IMR-90 (cell line): ENCODE measurements around the gene GABRD. TPM values are rescaled to one million over a fixed set of nuclear protein-coding genes. Genes with fewer than 3 reads are reported as not detected.

Source experiments
- ATAC-seq: fragments of 200-7000 bp; cut with Tn5 transposase; 2 replicates; pipeline ENCODE4 v1.9.1; 2020; ENCODE audit warnings: low read depth, mild to moderate bottlenecking, moderate library complexity
- BruUV-seq: library from RNA; stranded (reverse); fragments of 400-500 nt; replicated peaks from 2 replicates; lab custom pipeline; 2021; lab: Mats Ljungman, UMichigan
- CTCF ChIA-PET: fragments of 300-600 bp; formaldehyde crosslinking; extraction: SDS; loops from one replicate; lab custom pipeline; 2021; ENCODE audit warnings: antibody characterized with exemption; lab: Yijun Ruan, JAX
- POLR2A ChIA-PET: fragments of 300-600 bp; sonication (Branson Sonifier 250); formaldehyde crosslinking; loops from one replicate; lab custom pipeline; 2022; ENCODE audit warnings: antibody characterized with exemption; ENCODE audit not compliant: unreplicated experiment; lab: Charles Lee
- DNase-seq: peaks from one replicate; pipeline ENCODE4 v3.0.0; 2013
- H2AFZ ChIP-seq: replicated peaks from 2 replicates; pipeline ENCODE3; 2013; ENCODE audit warnings: low read length, mild to moderate bottlenecking; ENCODE audit not compliant: poor library complexity
- H2AK5ac ChIP-seq: 2 replicates; pipeline ENCODE4 v1.6.1; 2013; ENCODE audit warnings: low read depth, low read length, inconsistent platforms
- H2AK9ac ChIP-seq: replicated peaks from 2 replicates; pipeline ENCODE3; 2013; ENCODE audit warnings: mild to moderate bottlenecking, low read depth, low read length, moderate library complexity; ENCODE audit not compliant: poor library complexity
- H2BK120ac ChIP-seq: 2 replicates; pipeline ENCODE4 v1.6.1; 2013; ENCODE audit warnings: low read depth, low read length, inconsistent platforms
- H2BK15ac ChIP-seq: 3 replicates; pipeline ENCODE4 v1.6.1; 2013; ENCODE audit warnings: low read depth, low read length, inconsistent platforms
- H2BK20ac ChIP-seq: 2 replicates; pipeline ENCODE4 v1.6.1; 2013; ENCODE audit warnings: low read depth, mild to moderate bottlenecking, inconsistent platforms, low read length, moderate library complexity
- H2BK5ac ChIP-seq: 2 replicates; pipeline ENCODE4 v1.6.1; 2013; ENCODE audit warnings: mild to moderate bottlenecking, low read depth, low read length, inconsistent platforms; ENCODE audit not compliant: poor library complexity, severe bottlenecking
- H3K14ac ChIP-seq: replicated peaks from 2 replicates; pipeline ENCODE4 v1.6.1; 2013; ENCODE audit warnings: low read depth, low read length, inconsistent platforms
- H3K18ac ChIP-seq: 2 replicates; pipeline ENCODE4 v1.6.1; 2013; ENCODE audit warnings: low read depth, low read length, control low read depth
- H3K23ac ChIP-seq: 2 replicates; pipeline ENCODE4 v1.6.1; 2013; ENCODE audit warnings: low read depth, low read length, inconsistent platforms
- H3K27ac ChIP-seq: 2 replicates; pipeline ENCODE4 v1.5.1; 2013; ENCODE audit warnings: mild to moderate bottlenecking, control low read depth, low read length; ENCODE audit not compliant: insufficient read depth
- H3K27me3 ChIP-seq: 2 replicates; pipeline ENCODE4 v1.6.1; 2013; ENCODE audit warnings: low read length; ENCODE audit not compliant: control insufficient read depth, insufficient read depth
- H3K36me3 ChIP-seq: 2 replicates; pipeline ENCODE4 v1.6.1; 2013; ENCODE audit warnings: low read length, mixed read lengths; ENCODE audit not compliant: control insufficient read depth, insufficient read depth
- H3K4ac ChIP-seq: 2 replicates; pipeline ENCODE4 v1.6.1; 2013; ENCODE audit warnings: low read depth, low read length, inconsistent platforms
- H3K4me1 ChIP-seq: 2 replicates; pipeline ENCODE4 v1.6.1; 2013; ENCODE audit warnings: low read length, mixed read lengths; ENCODE audit not compliant: control insufficient read depth, insufficient read depth
- H3K4me2 ChIP-seq: 2 replicates; pipeline ENCODE4 v1.6.1; 2013; ENCODE audit warnings: low read depth, mild to moderate bottlenecking, control low read depth, low read length, moderate library complexity
- H3K4me3 ChIP-seq: 2 replicates; pipeline ENCODE4 v1.5.1; 2013; ENCODE audit warnings: low read depth, mild to moderate bottlenecking, control low read depth, low read length, moderate library complexity; ENCODE audit not compliant: insufficient read depth
- H3K56ac ChIP-seq: 2 replicates; pipeline ENCODE4 v1.6.1; 2013; ENCODE audit warnings: low read length, inconsistent platforms; ENCODE audit not compliant: insufficient read depth; ENCODE audit errors: extremely low read depth
- H3K79me1 ChIP-seq, 2 experiments: 2 replicates each; pipeline ENCODE4 v1.6.1; 2013; ENCODE audit warnings: low read length in 2 of 2, inconsistent platforms in 1 of 2, low read depth in 1 of 2
- H3K9ac ChIP-seq: 2 replicates; pipeline ENCODE4 v1.6.1; 2013; ENCODE audit warnings: low read depth, low read length, control low read depth
- H3K9me1 ChIP-seq: 2 replicates; pipeline ENCODE4 v1.6.1; 2013; ENCODE audit warnings: low read length, inconsistent platforms; ENCODE audit not compliant: insufficient read depth
- H3K9me3 ChIP-seq: 2 replicates; pipeline ENCODE4 v1.6.1; 2013; ENCODE audit warnings: low read length; ENCODE audit not compliant: control insufficient read depth, insufficient read depth
- H4K20me1 ChIP-seq: 2 replicates; pipeline ENCODE4 v1.6.1; 2013; ENCODE audit warnings: low read length, inconsistent platforms; ENCODE audit not compliant: insufficient read depth
- H4K5ac ChIP-seq: 2 replicates; pipeline ENCODE4 v1.6.1; 2013; ENCODE audit warnings: mild to moderate bottlenecking, low read depth, low read length, control low read depth
- H4K8ac ChIP-seq, 2 experiments: 2 replicates each; pipeline ENCODE4 v1.6.1; 2013; ENCODE audit warnings: low read depth in 2 of 2, low read length in 2 of 2, control low read depth in 1 of 2, inconsistent platforms in 1 of 2
- H4K91ac ChIP-seq: 2 replicates; pipeline ENCODE4 v1.6.1; 2013; ENCODE audit warnings: low read depth, low read length, inconsistent platforms; ENCODE audit not compliant: insufficient read depth
- BHLHE40 ChIP-seq: fragments of 150-350 bp; IDR thresholded peaks from 2 replicates; pipeline ENCODE4 v1.6.1; 2016; ENCODE audit warnings: mild to moderate bottlenecking, low read depth, low read length
- CEBPB ChIP-seq: IDR thresholded peaks from 2 replicates; pipeline ENCODE4 v1.6.1; 2012; ENCODE audit warnings: low read depth, low read length, improper control_type of control experiment
- CHD1 ChIP-seq: IDR thresholded peaks from 2 replicates; pipeline ENCODE4 v1.6.1; 2012; ENCODE audit warnings: low read depth, low read length, improper control_type of control experiment
- CTCF ChIP-seq: conservative IDR thresholded peaks from 2 replicates; pipeline ENCODE4 v1.5.1; 2012; ENCODE audit warnings: mild to moderate bottlenecking, low read depth, low read length, improper control_type of control experiment
- ELK1 ChIP-seq: fragments of 150-350 bp; IDR thresholded peaks from 2 replicates; pipeline ENCODE4 v1.6.1; 2016; ENCODE audit warnings: low read depth, mild to moderate bottlenecking, low read length, moderate library complexity, borderline replicate concordance
- FOS ChIP-seq: fragments of 150-350 bp; IDR thresholded peaks from 2 replicates; pipeline ENCODE4 v1.6.1; 2016; ENCODE audit warnings: low read depth, low read length
- MAFK ChIP-seq: IDR thresholded peaks from 2 replicates; pipeline ENCODE4 v1.6.1; 2012; ENCODE audit warnings: low read depth, low read length, improper control_type of control experiment
- MAZ ChIP-seq: IDR thresholded peaks from 2 replicates; pipeline ENCODE4 v1.6.1; 2012; ENCODE audit warnings: low read depth, mild to moderate bottlenecking, low read length, improper control_type of control experiment, moderate library complexity, borderline replicate concordance
- MXI1 ChIP-seq: IDR thresholded peaks from 2 replicates; pipeline ENCODE4 v1.6.1; 2012; ENCODE audit warnings: low read depth, mild to moderate bottlenecking, low read length, moderate library complexity, borderline replicate concordance
- RAD21 ChIP-seq: IDR thresholded peaks from 2 replicates; pipeline ENCODE4 v1.6.1; 2012; ENCODE audit warnings: low read length, improper control_type of control experiment
- RCOR1 ChIP-seq: IDR thresholded peaks from 2 replicates; pipeline ENCODE4 v1.6.1; 2012; ENCODE audit warnings: mild to moderate bottlenecking, low read length, improper control_type of control experiment; ENCODE audit not compliant: insufficient replicate concordance
- RFX5 ChIP-seq: IDR thresholded peaks from 2 replicates; pipeline ENCODE4 v1.8.0; 2012; ENCODE audit warnings: low read depth, mild to moderate bottlenecking, low read length, moderate library complexity
- SMC3 ChIP-seq: fragments of 150-350 bp; IDR thresholded peaks from 2 replicates; pipeline ENCODE4 v1.6.1; 2016; ENCODE audit warnings: low read depth, mild to moderate bottlenecking, antibody characterized with exemption, low read length, moderate library complexity
- USF2 ChIP-seq: fragments of 150-350 bp; IDR thresholded peaks from 2 replicates; pipeline ENCODE4 v1.6.1; 2017; ENCODE audit warnings: mild to moderate bottlenecking, antibody characterized with exemption, low read length, low read depth
- WGBS, 2 experiments: methylation state at CpG; one replicate each; pipeline versions ENCODE4 v1.1.5 to v1.1.7; 2013; ENCODE audit warnings: missing lambda C conversion rate in 2 of 2; ENCODE audit not compliant: insufficient read length in 1 of 2; ENCODE audit errors: extremely low coverage in 2 of 2; 5-methylcytosine and 5-hydroxymethylcytosine counted together
- dilution Hi-C: fragments of 300-500 bp; cut with HindIII; formaldehyde crosslinking; loops from one replicate; pipeline ENCODE4 v1.14.3; 2018; ENCODE audit warnings: low sequenced_read_pairs; ENCODE audit not compliant: unreplicated experiment
- in situ Hi-C: fragments of 300-500 bp; cut with MboI; formaldehyde crosslinking; loops from 3 replicates; pipeline ENCODE4 v1.14.3; 2019; ENCODE audit warnings: low sequenced_read_pairs, inconsistent platforms, mixed read lengths
- intact Hi-C: fragments of 100-400 bp; cut with micrococcal nuclease; formaldehyde crosslinking; loops from 2 replicates; pipeline ENCODE4 v1.10.0; 2022
- polyA plus RNA-seq, 3 experiments: library from polyadenylated mRNA; depleted of rRNA; stranded (reverse); fragments of >200 nt; gene quantifications; 2 replicates each; pipeline ENCODE4 v1.2.3, GENCODE V29; 2012; ENCODE audit warnings: low replicate concordance in 1 of 3
- total RNA-seq: library from RNA; depleted of rRNA; stranded (reverse); fragments of >200 nt; gene quantifications from 2 replicates; pipeline ENCODE4 v1.2.3, GENCODE V29; 2012

The GABRD gene
- total and polyA plus RNA-seq, 2 of the 4 experiments (the other 2 are of a cell fraction), result not detected

GRCh38 chr1:2073382-2074230, 54.5 kb downstream of the GABRD start:
- H4K20me1 ChIP-seq, result no peaks in the 10 kb centered on the region
- peak; percentile 58 for DNase-seq
- no peaks in the 10 kb centered on the region for H3K79me1 ChIP-seq
- ChIA-PET CTCF (no interaction called here), POLR2A (no interaction called here)
- H3K4me2 ChIP-seq, result peak overlapping the region; percentile 52; the same call in 1 of the 2 replicates
- H4K8ac ChIP-seq, result no peak overlapping the region
- in situ Hi-C loops, result no loop called here
- peak overlapping the region; percentile 44 for H3K4me3 ChIP-seq
- H3K18ac ChIP-seq, result no peak overlapping the region
- no peak overlapping the region for H3K14ac ChIP-seq
- 47% methylated on average over 27 of the region's 59 CpGs; no CpG with 5 or more reads in 1 of the 2 experiments for WGBS, 2 experiments
- no peak overlapping the region for H3K56ac ChIP-seq
- peak overlapping the region; percentile 86 for H2AFZ ChIP-seq
- H3K4me1 ChIP-seq, result no peaks in the 10 kb centered on the region
- H3K36me3 ChIP-seq, result no peaks in the 10 kb centered on the region
- peaks cover 30% of the 10 kb centered on the region for H3K27me3 ChIP-seq
- no peak overlapping the region for H3K4ac ChIP-seq
- no peak overlapping the region for H2BK15ac ChIP-seq
- no peak overlapping the region for H4K91ac ChIP-seq
- no peaks in the 10 kb centered on the region for H3K9me1 ChIP-seq
- no peak overlapping the region for H3K9ac ChIP-seq
- H3K9me3 ChIP-seq, result peaks cover 17% of the 10 kb centered on the region
- H3K27ac ChIP-seq, result no peak overlapping the region
- H2AK5ac ChIP-seq, result no peak overlapping the region
- intact Hi-C loops, result no loop called here
- dilution Hi-C loops, result no loop called here
- H2BK5ac ChIP-seq, result no peak overlapping the region
- H2BK20ac ChIP-seq, result no peak overlapping the region
- no peak overlapping the region for H2BK120ac ChIP-seq
- peak; percentile 93 for ATAC-seq
- H4K5ac ChIP-seq, result no peak overlapping the region
- H2AK9ac ChIP-seq, result no peak overlapping the region
- no peak overlapping the region for H3K23ac ChIP-seq
- no TSS peak for BruUV-seq
- no peak for TF ChIP-seq RFX5
- no peak for TF ChIP-seq CTCF
- TF ChIP-seq MAZ, result no peak
- TF ChIP-seq CHD1, result no peak
- TF ChIP-seq ELK1, result no peak
- no peak for TF ChIP-seq USF2
- TF ChIP-seq FOS, result no peak
- TF ChIP-seq CEBPB, result no peak
- TF ChIP-seq MAFK, result no peak; the same call in 1 of the 2 replicates
- no peak for TF ChIP-seq RCOR1
- no peak for TF ChIP-seq BHLHE40
- TF ChIP-seq SMC3, result no peak
- TF ChIP-seq RAD21, result no peak
- TF ChIP-seq MXI1, result no peak
